Measurements from ENCODE around the gene NME9.

NME9 gene

GRCh38 chr3:138362538-138362937, 32.9 kb upstream of the NME9 start:
- DNase-seq (ENCODE audit: low spot score) = no peak

DNA sequence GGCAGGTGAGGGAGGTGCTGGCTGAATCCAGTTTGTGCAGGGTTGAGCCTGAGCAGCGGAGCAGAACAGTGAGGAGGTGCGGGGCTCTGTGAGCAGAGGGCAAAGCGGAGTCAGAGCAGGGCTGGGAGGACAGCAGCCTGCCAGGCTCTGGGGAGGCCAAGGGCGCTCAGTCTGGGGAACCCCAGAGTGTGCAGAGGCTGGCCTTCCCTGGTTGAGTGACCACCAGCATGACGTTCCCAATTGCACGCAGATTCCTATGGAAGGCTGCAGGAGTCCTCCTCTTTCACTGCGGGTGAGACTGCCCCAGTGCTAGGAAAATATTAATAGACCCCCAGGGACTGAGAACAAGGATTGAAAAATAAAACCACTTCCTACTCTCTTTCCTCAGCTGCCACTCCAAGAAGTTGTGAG, 31.9 kb upstream of the NME9 start:
- no peak for DNase-seq (ENCODE audit: low spot score)

DNA sequence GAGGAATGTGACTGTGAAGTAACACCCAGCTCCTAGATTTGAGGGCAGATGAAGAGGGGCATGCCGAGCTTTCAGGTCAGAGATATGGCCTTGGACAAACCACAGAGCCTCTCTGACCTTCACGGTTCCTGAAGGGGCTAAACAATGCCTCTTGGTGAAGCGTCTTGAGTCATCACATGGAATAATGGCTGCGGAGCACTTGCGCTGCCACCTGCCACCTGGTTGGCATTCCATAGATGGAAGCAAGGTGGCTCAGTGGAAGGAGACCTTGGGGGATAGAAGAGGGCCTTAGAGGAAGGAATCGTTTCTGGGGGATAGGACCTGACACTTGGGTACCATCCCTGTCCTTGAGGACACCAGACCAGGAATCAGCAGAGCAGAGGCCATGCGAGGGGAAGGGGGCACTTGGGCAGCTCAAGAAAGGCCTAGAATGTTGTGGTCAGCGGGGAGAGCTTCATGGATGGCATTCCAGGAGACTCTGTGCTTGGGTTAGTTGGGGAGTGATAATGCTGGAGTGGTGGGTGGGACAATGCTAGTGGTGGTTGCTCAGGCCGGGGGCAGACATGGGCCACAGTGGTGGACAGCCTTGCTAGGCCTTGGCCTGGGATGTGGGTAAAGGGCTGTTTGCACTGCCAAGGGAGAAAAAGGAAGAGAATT, 31.3 kb upstream of the NME9 start:
- no peak for DNase-seq (ENCODE audit: low spot score)

- no peak for DNase-seq (ENCODE audit: low spot score)
Measured at GRCh38 chr3:138359919-138360868, 30.5 kb upstream of the NME9 start.

DNA sequence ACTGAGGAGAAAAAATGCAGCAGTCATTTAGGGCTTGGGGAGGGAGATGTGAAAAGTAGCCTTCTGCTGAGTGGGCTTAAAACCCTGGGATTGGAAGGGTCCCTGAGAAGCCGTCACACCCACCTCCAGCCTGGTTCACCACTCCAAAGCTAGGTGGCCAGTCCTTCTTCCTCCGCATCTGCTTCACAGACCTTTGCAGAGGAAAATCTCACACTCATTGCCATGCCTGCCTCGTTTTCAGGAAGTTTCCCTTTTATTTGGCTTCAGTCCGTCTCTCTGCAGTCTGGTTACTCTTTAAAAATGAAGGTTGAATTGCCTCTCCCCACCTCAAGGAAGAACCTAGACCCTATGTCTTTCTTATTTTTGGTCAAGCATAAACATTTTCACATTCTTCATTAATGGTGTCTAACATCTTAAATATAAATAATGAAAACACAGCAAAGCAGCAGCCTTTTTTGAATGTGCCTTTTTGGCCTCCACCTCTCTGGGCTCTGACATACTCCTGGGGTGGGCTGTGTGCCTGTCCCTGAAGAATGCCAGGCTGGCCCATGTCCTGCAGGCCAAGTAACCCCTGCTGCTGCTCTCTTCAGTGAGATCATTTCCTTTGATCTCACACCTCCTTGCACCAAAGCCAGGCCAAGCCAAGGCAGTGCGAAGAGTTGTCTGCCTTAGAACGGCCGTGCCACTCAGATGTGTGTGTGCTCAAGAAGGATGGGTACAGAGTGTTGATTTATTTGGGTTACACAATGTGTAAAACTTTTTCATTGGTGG, 29.7 kb upstream of the NME9 start:
- DNase-seq (ENCODE audit: low spot score) = no peak

GRCh38 chr3:138356730-138357405, 27.2 kb upstream of the NME9 start:
- DNase-seq (ENCODE audit: low spot score) = no peak

DNA sequence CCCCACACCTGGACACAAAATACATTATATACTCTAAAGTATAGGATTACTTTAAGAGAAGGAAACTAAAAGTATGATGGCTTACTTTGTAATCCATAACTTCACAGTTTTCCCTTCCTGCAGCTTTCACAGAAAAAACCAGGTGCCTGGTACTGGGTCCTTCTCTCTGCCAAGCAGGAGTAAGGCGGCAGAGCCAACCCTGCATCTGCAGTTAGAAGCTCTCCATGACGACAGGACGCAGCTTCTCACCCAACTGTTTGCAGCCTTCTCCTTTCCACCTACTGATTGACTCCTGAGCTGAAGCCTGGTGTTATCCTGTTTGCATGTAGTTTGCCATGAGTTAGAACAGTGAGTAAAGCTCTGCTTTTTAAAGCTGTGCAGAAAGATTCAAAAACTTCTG, 25.4 kb upstream of the NME9 start:
- DNase-seq (ENCODE audit: low spot score) = no peak

DNA sequence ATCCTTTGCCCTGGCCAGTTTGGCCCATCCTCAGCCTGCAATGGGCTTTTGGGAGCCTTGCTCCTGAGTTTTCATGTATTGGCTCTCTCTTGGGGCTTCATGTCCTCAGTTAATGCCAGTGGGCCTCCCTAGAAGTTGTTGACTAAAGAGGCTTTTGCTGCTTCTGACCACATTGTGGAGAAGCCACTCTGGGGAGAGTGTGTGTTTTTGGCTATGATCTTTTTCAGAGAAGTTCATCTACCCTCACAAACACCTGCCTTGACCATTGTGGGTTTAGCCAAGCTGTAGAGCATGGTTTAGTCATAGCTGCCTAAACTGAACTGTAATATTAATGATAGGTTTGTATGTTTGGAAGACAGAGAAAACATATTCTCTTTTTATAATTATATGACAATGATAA, 24.7 kb upstream of the NME9 start:
- DNase-seq (ENCODE audit: low spot score) = no peak

GRCh38 chr3:138351916-138352550, 22.4 kb upstream of the NME9 start:
- DNase-seq (ENCODE audit: low spot score) = no peak

GRCh38 chr3:138351151-138351550, 21.5 kb upstream of the NME9 start:
- no peak for DNase-seq (ENCODE audit: low spot score)

DNA sequence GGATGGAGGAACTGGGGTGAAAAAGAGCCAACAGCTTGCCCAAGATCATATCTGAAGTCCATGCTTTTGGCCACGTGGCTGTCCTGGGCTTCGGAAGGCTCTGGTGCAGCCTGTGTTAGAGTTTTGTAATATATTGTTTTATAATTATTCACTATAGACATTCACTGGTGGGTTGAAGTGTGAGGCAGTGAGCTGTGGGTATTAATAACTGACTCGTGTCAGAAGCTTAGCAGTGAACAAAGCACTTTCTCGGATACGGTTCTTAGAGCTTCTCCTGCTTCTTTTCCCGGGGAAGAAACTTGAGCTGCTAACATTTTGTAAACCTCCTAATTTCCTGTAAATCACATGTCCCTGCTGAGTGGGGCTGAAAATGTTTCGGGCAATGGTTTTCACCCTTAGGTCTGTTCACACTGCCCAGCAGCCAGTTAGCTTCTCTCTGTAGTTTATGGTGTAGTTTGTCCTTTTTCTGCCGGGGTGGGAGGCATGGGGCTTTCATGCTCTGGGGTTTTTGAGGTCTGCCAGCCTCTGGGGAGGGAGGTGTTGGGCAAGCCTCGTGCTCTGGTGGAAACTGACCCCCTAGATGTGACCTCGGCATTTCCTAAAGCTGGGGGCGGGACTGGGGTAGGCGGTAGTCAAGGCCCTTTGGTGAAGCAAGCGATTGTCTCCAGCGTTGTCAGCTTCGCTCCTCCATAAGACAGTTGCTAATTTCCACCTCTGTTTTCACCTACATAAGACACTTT, 20.4 kb upstream of the NME9 start:
- no peak for DNase-seq (ENCODE audit: low spot score)

GRCh38 chr3:138348754-138349739, 19.4 kb upstream of the NME9 start:
- peak; percentile 55 for DNase-seq (ENCODE audit: low spot score)

DNA sequence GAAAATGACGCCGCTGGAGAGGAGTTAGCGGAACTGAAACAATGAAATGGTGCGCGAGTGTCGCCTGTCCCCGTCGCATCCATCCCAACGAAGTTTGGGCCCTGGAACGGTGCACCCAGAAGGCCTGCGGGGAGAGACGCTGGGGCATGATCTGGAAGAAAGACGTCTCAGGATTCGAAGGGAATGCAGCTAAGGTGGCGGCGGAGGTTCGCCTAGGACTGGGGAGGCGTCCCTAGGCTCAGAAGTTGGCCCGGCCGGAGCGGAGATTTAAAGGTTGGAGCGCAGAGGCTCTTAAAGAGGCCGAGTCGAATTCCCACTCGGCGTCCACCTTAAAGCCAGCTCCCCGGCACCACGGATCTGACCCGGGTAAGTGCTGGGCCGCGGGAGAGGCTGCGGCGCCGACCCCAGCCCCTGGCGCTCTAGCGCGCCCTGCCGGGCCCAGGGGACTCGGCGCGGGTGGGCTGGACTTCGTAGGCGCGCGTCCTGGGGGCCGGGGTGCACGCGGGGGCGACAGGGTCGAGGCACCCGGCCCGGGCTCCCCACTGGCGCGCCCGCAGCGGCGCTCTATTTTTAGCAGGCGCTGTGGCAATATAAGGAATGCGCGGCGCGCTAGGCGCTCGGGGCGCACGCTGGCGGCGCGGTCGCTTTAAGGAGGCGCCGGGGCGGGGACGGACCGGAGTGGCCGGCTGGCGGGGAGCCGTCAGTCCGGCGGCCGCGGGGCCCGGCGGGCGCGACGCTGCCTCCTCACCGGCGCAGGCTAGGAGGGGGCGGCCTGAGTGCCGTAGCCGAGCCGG, 18.5 kb upstream of the NME9 start, which contains the start of gene MRAS:
Gene MRAS, plus strand, starts transcription at position 620 of the 794 bp plus-strand sequence. CDS start 24,305 bp downstream, outside the sequence.
- peak; percentile 77 for DNase-seq (ENCODE audit: low spot score)

GRCh38 chr3:138344754-138345153, 15.1 kb upstream of the NME9 start:
- no peak for DNase-seq (ENCODE audit: low spot score)

DNA sequence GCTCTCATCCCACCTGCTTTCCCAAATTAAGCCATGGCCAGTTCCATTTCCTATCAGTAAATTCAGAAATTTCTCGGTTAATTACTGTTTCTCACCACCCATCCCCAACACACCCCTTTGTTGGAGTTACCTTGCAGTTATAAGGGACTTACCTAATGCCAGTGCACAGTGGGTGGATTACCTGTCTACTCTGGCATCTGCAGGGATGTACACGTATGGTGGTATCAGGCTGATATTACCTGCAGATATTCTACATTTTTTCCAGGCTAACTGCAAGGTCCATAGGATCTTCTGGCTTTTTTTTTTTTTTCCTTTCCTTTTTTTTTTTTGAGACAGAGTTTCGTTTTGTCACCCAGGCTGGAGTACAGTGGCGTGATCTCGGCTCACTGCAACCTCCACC, 10.9 kb upstream of the NME9 start:
- no peak for DNase-seq (ENCODE audit: low spot score)

DNA sequence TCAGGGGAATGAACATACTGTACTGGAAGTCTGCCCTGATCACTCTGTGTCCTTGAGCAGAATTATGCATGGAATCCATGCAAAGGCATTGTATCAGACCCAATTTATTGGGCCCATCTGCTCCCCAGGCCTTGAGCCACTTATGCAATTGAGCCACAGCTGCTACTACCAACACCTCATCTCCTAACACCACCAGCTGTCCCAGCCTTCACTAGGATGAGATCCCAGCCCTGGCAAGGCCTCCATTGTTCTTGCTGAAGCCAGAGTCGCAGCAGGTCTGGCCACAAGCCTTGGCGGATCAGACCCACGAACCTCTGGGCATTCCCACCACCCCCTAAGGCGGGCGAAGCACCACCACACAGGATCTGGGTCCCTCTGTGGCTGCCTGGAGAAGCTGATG, 9.2 kb upstream of the NME9 start:
- no peak for DNase-seq (ENCODE audit: low spot score)

GRCh38 chr3:138338244-138338643, 8.6 kb upstream of the NME9 start:
- no peak for DNase-seq (ENCODE audit: low spot score)

DNA sequence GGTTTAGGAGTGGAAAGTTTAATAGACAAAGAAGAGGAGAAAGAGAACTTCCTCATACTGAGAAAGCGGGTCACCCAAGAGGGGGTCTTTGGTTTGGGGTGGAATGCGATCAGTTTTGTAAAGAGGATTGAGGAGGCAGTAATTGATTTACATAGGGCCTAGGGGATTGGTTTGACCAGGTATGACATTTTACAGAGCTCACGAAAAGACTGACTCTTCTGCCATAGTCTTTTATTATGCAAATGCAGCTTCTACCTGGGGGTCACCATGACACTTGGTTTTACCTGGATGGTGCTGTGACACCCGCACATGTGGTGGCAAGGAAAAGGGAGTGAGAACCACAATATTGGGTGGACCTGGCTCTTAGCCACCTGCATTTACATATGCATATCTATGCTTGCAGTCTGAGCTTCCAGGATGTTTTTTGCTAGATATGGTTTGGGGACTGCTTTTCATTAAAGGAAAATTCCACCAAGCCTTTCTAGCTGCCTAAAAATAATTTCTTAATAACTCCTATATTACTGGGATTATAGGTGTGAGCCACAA, 6.9 kb upstream of the NME9 start:
- DNase-seq (ENCODE audit: low spot score) = no peak
